ENCODE results near the gene OXA1L. TPM values are rescaled to one million over a fixed set of nuclear protein-coding genes. Genes with fewer than 3 reads are reported as not detected.

The OXA1L gene
- total RNA-seq, 1 donor from 2014 or later: 121 TPM

GRCh38 chr14:22813145-22813544 is 46.7 kb downstream of the OXA1L start:
- Mint-ChIP-seq H3K9me3 (no peaks in the 10 kb centered on the region), H3K36me3 (ENCODE audit: low read depth) (no peaks in the 10 kb centered on the region), H3K27me3 (ENCODE audit: low read depth) (peaks cover 2% of the 10 kb centered on the region), H3K27ac (ENCODE audit: unreplicated experiment) (no peak overlapping the region), H3K4me3 (no peak overlapping the region), H3K4me1 (peaks cover 7% of the 10 kb centered on the region)
- DNase-seq (ENCODE audit: low read depth, low spot score): no peak
- TF ChIP-seq CTCF (conservative IDR thresholded peaks at IDR 0.05): no peak

- Mint-ChIP-seq H3K4me3 (no peak overlapping the region), H3K36me3 (ENCODE audit: low read depth) (no peaks in the 10 kb centered on the region), H3K27ac (ENCODE audit: unreplicated experiment) (no peak overlapping the region), H3K9me3 (no peaks in the 10 kb centered on the region), H3K27me3 (ENCODE audit: low read depth) (peaks cover 6% of the 10 kb centered on the region), H3K4me1 (peaks cover 12% of the 10 kb centered on the region)
- TF ChIP-seq CTCF (conservative IDR thresholded peaks at IDR 0.05): no peak
- no peak for DNase-seq (ENCODE audit: low read depth, low spot score)
Measured at GRCh38 chr14:22814373-22814772, 47.9 kb downstream of the OXA1L start.

- Mint-ChIP-seq H3K4me3 (no peak within 1 kb of the TSS), H3K36me3 (ENCODE audit: low read depth) (no peaks in the 10 kb centered on the region), H3K4me1 (peaks cover 13% of the 10 kb centered on the region), H3K27ac (ENCODE audit: unreplicated experiment) (peak within 1 kb of the TSS; percentile 69), H3K27me3 (ENCODE audit: low read depth) (peaks cover 10% of the 10 kb centered on the region), H3K9me3 (no peaks in the 10 kb centered on the region)
- no peak for TF ChIP-seq CTCF (conservative IDR thresholded peaks at IDR 0.05)
- no peak for DNase-seq (ENCODE audit: low read depth, low spot score)
Measured at GRCh38 chr14:22814941-22815713, 48.6 kb downstream of the OXA1L start, which contains the start of gene SLC7A7. Gene SLC7A7 (minus strand): TSS chr14:22815435. CDS start chr14:22813398, 2,037 bp downstream.

GRCh38 chr14:22819151-22819988 is 52.9 kb downstream of the OXA1L start:
- H3K4me3 Mint-ChIP-seq: no peak overlapping the region
- DNase-seq (ENCODE audit: low read depth, low spot score): no peak
- no peaks in the 10 kb centered on the region for H3K36me3 Mint-ChIP-seq (ENCODE audit: low read depth)
- no peaks in the 10 kb centered on the region for H3K9me3 Mint-ChIP-seq
- peaks cover 35% of the 10 kb centered on the region for H3K27me3 Mint-ChIP-seq (ENCODE audit: low read depth)
- no peak overlapping the region for H3K27ac Mint-ChIP-seq (ENCODE audit: unreplicated experiment)
- peaks cover 30% of the 10 kb centered on the region for H3K4me1 Mint-ChIP-seq
- TF ChIP-seq CTCF (conservative IDR thresholded peaks at IDR 0.05): no peak

- Mint-ChIP-seq H3K27me3 (ENCODE audit: low read depth) (peaks cover 35% of the 10 kb centered on the region), H3K36me3 (ENCODE audit: low read depth) (no peaks in the 10 kb centered on the region), H3K4me1 (peaks cover 31% of the 10 kb centered on the region), H3K27ac (ENCODE audit: unreplicated experiment) (no peak overlapping the region), H3K4me3 (no peak overlapping the region), H3K9me3 (no peaks in the 10 kb centered on the region)
- no peak for TF ChIP-seq CTCF (conservative IDR thresholded peaks at IDR 0.05)
- DNase-seq (ENCODE audit: low read depth, low spot score): no peak
Measured at GRCh38 chr14:22820731-22821130, 54.2 kb downstream of the OXA1L start.
